Activated effector memory CD4-positive, alpha-beta T cell treated with anti-CD3 and anti-CD28 coated beads, Interleukin-2, amount 50 U/mL, for 16 hours (primary cell): ENCODE data around the gene MTOR.
"Not testable (repeated sequence)": the region's sequence is repeated elsewhere in the genome, so short reads cannot be mapped to it uniquely, and the experiment has no call there.

ENCODE experiments used
- DNase-seq: peaks from one replicate; pipeline ENCODE4 v3.0.0-alpha.2; 2020

The MTOR gene

DNA sequence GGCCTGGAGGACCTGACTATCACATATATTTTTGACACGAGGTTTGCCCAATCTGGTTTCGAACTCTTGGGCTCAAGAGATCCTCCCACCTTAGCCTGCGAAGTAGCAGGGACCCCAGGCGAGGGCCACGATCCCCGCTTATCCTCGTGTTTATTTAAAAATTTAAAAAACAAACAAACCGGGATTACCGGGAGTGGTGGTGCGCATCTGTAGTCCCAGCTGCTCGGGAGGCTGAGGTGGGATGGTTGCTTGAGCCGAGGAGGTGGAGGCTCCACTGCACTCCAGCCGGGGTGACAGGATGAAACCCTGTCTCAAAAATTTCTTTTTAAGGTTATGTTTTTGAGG lies 162.2 kb downstream of the MTOR start:
- no peak for DNase-seq

DNA sequence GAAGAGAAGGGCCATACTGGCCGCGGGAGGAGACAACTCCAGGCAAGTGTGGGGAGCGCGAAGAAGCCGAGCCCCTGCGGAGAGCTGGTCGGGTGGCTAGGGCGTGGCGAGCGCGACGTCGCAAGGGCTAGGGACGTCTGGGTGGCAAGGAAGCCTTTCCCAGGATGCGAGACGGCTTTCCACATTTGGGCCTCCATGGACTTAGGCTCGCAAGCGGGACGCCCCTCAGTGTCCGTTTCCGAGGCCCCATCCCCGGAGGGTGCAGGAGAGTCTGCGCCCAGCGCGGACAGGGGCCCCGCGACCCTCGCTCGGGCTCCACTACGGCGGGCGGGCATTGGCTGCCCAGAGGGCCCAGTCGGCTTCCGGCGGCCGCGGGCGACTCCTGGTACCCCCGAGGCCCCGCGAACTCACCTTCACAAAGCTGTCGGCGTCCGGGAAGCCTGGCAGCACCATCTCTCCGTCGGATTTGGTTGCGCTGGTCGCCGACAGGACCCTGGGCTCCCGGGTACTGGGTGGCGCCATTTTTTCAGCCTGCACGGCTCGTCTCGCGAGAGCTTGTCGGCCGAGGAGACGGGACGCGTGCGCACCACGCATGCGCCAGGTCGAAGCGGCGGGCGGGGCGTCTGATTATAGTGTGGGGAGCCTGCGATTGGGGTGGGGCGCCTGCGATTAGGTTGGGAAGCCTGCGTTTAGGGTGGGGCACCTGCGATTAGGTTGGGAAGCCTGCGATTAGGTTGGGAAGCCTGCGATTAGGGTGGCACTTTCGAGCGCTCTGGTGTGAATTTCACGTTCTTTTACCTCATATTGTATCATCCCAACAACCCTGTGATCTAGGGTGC lies 162.8 kb downstream of the MTOR start, which contains the start of gene EXOSC10:
EXOSC10 (minus strand) TSS at position 560 of the 839 bp plus-strand sequence; CDS start at position 522, 38 bp downstream.
- peak; percentile 99 for DNase-seq

DNA sequence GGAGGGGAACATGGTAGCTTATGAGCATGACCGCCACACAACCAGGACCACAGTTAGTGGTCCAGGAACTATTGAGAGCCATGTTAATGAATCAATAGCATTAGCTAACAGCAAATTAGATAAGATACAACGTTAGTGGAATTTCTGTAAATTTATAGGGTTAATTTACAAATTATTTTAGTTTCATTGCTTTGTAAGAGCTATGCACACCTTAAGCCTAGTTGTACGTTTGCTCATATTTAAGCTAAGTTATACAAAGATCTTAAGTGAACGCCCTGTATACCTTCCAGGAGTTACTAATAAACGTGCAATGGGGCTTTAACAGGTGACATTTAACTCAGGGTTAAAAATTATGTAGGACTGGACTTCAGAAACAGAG lies 163.4 kb downstream of the MTOR start:
- peak; percentile 16 for DNase-seq

DNA sequence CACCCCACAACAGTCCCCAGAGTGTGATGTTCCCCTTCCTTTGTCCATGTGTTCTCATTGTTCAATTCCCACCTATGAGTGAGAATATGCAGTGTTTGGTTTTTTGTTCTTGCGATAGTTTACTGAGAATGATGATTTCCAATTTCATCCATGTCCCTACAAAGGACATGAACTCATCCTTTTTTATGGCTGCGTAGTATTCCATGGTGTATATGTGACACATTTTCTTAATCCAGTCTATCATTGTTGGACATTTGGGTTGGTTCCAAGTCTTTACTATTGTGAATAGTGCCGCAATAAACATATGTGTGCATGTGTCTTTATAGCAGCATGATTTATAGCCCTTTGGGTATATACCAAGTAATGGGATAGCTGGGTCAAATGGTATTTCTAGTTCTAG lies 178.6 kb downstream of the MTOR start:
- not testable (repeated sequence) for DNase-seq

DNA sequence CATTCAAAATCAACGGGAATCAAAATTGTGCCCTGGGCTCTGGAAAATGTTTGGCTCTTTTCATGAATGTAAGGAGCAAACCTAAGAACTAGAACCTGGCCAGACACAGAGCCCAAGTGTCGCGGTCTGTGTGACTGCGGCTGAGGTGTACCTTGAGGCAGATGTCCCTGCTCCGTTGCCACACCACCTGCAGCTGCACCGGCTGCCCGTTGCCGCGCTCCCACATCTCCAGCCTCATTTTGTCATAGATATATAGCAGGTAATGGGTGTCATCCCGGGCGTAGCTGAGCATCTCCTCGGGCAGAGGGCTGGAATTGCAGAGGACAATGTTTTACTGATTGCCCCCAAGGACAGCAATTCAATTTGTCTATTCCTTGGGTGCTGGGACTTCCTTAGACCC lies 181.4 kb downstream of the MTOR start:
- peak; percentile 12 for DNase-seq

DNA sequence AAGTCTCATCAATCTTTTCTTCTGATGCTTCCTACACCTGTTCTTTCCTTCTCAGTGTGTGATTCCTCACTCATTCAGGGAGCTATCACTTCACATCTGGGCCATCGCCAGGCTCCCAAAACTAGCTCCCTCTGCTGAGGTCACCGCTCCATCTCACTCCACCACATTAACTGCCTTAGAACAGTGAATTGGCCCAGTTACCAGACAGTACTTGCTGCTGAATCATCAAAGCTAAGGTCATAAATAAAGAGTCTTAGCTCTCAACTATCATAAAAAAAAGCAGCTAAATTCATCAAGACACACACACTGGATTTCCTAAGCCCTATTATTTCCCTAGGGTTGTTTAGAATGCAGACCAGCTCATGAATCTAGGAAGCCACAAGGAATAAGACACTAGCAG lies 183.7 kb downstream of the MTOR start:
- peak; percentile 33 for DNase-seq

DNA sequence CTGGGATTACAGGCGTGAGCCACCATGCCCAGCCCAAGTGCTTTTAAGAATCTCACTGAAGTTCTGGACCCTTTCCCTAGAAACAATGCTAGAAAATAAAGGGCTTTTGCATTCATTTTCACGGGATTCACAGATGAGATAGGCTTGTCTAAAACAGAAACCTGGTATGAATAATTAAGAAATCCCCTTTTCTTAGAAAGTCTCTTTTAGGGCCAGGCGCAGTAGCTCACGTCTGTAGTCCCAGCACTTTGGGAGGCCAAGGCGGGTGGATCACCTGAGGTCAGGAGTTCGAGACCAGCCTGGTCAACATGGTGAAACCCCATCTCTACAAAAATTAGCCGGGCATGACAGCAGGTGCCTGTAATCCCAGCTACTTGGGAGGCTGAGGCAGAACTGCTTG lies 189.0 kb downstream of the MTOR start:
- not testable (repeated sequence) for DNase-seq

DNA sequence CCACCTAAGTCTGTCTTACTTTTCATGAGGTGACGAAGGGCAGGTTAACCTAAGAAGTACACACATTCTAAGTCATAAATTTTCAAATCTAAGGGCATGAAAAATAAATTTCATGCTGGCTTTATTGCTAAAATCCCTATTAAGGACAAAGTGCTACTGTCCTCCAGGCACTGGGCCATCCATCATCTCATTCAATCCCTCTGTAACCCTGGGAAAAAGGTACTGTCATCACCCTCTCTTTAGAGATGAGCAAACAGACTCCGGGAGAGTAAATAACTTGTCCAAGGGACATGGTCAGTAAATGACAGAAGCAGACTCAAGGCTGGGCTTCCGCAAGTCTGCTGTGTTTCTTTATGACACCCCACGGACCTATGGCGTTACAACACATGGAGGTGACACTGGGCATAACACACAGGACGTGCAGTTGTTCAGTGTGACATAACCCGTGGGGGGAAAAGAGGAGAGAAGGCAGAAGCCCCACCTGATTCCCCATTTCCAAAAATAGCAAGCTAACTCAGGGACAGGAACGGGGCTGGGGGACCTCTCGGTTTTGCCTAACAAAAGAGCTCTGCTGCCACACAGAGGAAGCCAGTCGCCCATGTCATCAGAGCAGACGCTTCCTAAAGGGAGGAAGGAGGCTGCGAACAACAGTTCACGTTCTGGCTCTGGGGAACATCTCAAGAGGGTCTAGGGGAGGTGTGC lies 190.0 kb downstream of the MTOR start:
- DNase-seq = peak; percentile 49

DNA sequence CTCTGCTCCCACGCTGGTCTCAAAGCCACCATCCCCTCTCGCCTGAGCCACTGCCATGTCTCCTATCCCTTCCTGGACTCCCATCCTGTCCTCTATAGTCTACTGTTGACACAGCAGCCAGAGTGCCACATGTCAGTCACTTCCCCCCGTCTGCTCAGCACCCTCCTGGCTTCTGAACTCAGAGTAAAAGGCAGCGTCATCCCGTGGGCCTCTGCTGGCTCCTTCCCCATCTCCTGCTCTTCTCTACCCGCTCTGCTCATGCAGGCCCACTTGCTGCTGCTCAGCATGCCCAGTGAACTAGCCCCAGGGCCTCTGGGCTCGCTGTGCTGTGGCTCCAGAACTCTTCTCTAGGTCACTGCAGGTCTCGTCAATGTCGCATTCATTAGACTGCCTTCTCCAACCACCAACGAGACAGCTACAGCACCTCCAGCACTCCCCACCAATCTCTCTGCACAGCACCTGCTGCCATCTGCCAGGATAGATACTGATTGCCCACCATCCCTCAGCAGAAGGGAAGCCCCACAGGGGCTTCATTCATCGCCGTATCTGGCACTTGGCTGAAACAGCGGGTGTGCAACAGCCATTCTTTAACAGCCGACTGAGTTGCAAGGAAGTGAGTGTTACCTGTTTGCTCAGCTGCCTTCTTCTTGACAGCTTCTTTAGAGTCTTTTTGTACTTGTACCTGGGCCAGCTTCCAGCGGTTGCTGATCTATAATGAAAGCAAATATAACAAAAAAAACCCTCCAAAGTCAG lies 190.7 kb downstream of the MTOR start:
- peak; percentile 56 for DNase-seq

DNA sequence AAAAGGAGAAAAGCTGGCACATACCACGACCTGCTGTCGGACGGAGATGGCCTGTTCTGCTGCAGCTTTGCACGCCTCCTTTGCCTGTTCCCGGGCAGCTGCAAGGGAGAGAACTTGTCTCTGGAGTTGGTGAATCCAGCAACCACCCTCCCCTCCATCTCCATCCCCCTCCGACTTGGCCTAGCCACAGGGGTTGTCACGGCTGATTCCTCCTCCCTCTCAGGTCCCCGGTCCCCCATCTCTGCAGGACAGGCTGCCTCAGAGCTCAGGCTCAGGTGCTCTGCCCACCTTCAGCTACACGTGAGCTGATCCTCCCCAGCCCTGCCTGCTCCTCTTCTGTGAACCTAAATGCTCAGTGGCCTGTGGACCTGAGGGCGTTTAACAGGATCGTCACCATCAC lies 191.5 kb downstream of the MTOR start:
- DNase-seq = peak; percentile 39

DNA sequence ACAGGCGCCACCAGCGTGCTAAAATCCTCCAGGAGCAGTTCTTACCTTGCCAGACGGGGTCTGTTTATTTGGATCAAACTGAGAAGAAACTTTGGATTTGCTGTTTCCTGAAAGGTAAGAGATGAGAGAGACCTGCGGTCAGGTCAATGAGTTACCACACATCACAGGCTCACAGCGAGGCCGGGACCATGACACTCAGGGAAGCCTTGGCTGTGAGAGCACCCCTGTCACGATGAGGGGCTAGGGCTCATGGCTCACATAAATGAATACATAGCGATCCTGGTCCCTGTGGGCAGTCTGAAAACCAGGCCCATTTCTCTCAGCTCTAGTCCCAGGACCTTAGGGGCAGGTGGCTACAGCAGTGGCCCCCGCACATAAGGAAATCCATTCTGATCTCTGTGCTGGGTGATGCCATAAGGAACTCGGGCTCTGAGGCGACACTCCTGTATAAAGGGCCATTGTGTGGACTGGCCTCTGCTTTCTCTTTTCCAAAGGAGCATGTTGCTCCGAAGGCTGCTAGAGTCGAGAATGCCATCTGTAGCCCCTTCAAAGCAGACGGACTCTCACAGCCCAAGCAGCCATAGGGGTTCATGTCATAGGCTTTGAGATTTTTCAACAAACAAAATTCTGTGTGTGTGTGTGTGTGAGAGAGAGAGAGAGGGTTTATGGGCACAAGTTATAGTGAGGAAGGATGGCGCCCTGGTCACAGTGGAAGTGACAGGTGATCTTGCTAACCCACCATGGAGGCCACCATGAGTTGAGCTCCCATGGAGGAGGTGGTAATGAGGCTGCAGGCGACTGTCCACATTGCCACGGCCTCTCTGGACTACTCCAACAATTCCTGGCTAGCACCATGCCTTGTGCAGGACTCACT lies 193.5 kb downstream of the MTOR start:
- DNase-seq = peak; percentile 36

DNA sequence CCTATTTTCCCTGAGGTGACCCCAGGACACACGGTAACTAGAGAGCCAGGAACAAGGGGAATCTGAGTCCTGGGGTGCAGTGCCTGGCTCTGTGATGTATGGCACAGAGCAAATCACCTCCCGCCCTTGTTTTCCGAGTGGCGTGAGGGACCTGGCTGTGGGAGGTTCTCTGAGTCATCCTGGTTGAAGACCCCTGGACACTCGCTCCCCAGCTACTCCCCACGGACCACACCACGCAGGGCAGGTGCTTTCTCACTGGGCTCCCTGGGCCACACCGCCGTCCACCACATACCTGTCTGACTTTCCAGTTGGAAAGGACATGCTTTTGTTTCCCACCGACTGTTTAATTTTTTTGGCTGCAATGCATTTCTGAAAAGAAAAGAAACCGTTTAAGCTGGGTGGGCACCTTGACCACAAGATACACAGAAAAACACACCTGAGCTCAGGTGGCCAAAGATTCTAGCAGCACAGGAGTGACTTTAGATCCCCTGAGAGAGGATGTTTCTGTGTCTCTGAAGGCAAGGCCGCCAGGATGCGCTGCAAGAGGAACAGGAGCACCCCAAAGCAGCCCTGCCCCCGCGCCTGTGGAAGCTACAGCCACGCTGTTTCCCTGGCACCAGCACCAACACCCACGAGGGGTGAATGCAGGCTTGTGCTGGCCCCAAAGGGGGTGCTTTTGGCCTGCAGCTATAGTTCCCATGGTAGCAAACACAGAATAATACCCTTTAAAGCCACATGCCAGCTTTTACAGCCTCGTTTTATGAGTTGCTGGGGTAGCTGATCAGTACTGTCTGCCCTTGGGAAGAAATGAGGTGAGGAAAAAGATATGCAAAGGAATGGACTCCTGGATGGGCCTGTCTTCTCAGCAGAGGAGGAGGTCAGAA lies 194.4 kb downstream of the MTOR start:
- DNase-seq = peak; percentile 56

DNA sequence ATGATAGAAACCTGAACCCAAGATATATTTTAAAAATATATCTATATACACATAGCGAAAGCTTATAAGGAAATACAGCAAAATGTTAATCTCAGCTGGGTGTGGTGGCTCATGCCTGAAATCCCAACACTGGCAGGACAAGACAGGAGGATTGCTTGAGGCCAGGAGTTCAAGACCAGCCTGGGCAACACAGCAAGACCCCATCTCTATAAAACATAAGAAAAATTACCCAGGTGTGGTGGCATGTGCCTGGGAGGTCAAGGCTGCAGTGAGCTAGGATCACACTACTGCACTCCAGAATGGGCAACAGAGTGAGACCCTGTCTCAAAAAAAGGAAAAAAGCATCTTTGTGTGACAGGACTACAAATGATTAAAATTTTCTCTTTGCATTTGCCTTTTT lies 196.6 kb downstream of the MTOR start:
- peak; percentile 6 for DNase-seq

DNA sequence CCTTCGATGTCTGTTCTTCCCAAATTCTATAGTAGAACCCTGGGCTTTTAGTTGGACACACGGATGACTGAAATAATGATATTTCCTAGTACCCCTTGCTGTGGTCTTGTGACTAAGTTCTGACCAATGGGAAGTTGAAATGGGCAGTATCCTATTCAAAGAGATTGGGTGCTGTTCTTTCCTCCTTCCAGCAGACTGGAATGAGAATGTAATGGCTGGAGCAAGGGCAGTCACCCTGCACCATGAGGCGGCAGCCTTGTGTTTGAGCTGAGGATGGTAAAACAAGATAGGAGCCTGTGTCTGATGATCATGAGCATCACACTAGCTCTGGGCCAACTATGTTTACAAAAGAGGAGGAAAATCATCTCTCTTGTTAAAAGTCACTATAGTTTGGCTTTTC lies 197.4 kb downstream of the MTOR start:
- no peak for DNase-seq

DNA sequence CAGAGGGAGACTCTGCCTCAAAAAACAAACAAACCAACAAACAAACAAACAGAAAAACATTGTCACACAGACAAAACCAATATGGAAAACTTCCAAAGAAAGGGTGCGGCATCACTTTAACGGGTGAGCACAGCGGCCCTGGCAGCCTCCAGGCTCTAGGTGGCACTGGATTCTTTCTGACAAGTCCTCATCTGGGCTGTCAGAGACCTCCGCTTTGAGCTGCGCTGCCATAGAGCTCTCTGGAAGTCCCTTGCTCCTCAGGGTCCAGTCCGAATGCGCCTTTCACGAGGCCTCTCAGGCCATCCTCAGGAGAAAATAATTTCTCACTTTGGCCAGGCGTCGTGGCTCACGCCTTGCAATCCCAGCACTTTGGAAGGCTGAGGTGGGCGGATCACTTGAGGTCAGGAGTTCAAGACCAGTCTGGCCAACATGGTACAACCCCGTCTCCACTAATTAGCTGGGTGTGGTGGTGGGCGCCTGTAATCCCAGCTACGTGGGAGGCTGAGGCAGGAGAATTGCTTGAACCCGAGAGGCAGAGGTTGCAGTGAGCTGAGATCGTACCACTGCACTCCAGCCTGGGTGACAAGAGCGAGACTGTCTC lies 198.3 kb downstream of the MTOR start:
- DNase-seq = not testable (repeated sequence)

DNA sequence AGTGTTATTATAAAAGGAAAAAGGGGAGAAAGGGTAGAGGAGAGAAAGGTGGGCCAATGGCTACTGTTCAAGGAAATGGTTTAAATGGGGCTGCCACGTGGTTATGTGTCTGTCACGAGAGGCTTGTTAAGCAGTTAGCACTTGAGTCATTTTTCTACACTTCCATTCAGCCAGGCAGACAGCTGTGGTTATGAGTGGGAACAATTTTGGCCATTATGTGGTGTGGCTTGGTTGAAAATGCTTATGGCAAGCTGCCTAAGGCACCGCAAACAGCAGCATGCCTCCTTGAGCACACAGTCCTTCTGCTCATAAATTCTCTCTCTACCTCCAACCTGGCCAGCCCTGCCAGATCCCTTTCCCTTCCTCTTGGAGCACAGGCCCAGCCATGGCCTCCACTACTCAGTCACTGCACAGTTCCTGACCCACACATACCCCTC lies 199.4 kb downstream of the MTOR start:
- peak; percentile 64 for DNase-seq

DNA sequence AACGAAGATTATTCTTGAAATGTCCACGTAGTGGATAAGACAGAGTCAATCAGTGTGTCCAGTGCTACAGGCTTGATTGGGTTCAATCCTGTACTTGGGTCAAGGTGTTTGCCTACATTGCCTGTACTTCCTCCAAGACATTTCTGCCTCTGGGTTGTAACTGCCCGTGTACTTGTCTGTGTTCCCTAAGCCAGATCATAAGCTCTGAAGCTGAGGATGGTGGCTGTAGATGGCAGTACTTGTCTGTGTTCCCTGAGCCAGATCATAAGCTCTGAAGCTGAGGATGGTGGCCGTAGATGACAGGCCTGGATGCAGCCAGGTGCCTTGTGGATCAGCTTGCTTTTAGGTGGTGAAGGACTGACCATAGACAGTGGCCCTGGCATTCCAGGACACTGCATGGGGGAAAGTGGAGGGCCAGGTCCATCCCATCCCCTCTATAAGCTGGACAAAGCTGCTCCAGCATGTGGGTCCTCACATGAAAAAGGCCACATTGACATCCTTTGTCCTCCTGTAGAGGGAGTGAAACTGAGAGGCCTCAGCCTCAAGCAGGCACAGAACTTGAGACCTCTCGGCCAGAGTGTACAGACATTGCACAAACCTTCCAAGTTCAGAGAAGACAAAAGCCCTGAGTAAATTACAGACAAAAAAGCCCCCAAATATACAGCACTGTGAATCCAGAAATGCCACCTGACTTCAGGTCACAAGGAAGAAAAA lies 200.5 kb downstream of the MTOR start:
- peak; percentile 33 for DNase-seq

DNA sequence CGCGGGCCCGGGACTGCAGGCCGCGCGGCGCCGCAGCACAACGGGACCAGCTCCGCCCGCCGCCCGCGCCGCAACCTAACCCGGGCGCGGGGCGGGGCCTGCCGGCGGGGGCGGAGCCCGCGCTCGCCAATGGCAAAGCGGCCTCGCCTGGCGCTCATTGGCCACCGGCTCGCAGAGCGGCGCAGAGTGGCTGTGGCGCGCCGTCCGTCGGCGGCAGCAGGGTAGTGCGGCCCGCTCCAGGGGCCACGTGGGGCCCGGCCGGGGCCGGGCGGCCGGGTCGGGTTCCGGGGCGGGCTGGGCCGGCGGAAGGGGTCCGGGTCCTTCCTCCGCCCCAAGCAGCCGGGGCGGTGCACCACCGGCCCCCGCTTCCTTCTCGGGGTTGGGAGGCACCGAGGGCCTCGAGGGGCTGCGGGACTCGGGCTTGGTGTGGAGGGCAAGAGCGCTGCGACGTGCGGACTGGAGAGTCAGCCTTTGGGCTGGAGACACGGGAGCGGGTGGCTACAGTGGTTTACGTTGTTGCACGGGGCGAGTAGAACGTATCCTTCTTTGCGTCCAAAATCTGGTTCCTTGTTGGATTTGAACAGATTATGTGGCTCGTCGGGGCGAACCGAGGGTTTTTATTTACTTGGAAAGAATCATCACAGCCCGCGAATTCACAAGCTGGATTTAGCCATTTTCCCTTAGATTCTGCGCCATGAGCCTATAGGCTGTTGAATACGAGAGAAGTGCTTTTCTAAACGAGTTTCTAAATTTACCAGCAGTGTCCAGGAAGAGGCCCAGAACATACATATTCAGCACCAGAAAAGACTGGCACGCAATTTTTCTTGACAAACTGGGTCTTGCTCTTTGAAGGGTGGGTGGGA lies 202.2 kb downstream of the MTOR start, which contains the start of gene SRM:
SRM (minus strand) TSS at position 51 of the 863 bp plus-strand sequence. CDS start 75 bp downstream, outside the sequence.
- DNase-seq = peak; percentile 97
